ENCODE data around the gene RNF41. TPM values are rescaled to one million over a fixed set of nuclear protein-coding genes. Genes with fewer than 3 reads are reported as not detected.

RNF41 gene
- total and polyA plus RNA-seq, 2 donors (not counting 3 experiments of a cell fraction or from before 2014, with no cell fraction given) = 88.3 to 203 TPM

DNA sequence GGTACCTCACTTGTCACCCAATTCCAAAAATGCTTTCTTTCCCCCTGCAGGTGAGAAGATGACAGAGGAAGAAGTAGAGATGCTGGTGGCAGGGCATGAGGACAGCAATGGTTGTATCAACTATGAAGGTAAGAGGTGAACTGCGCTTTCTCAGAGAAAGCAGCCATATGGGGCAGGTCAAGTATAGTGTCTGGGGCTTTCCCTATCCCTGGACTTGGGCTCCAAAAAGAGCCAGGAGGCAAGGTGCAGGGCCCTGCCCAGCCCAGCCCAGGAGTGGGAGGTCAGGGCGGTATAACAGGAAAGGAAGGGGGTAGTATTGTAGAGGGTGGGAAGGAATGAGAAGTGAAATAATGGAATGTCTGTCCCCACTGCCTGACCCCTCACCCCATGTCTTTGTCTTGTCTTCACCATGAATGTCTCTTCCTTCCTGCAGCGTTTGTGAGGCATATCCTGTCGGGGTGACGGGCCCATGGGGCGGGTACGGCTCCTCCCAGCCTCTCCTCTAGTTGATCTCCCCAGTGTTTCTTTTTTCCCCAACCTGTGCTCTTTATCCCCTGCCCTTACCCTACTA, 61.4 kb downstream of the RNF41 start:
- Histone ChIP-seq H4K20me1 (replicated peaks; ENCODE audit: control insufficient read depth, extremely low read depth, insufficient read depth, low read length) (no peaks in the 10 kb centered on the region), H3K9me3 (replicated peaks; ENCODE audit: control insufficient read depth, insufficient read depth, low read length) (no peaks in the 10 kb centered on the region), H3K4me3 (replicated peaks in 1 of 3; ENCODE audit: insufficient read depth in 1 of 3, low read depth in 1 of 3, low read length in 3 of 3) (peak overlapping the region; percentile 78 to 98 (median 91)), H3K4me2 (ENCODE audit: insufficient read depth, low read length) (peak overlapping the region; percentile 96), H3K27me3 (ENCODE audit: control insufficient read depth in 2 of 2, insufficient read depth in 2 of 2, low read length in 2 of 2) (no peaks in the 10 kb centered on the region), H3K9ac (replicated peaks; ENCODE audit: extremely low read depth, insufficient read depth, low read length) (peak overlapping the region; percentile 96), H3K4me1 (ENCODE audit: control insufficient read depth, extremely low read depth, insufficient read depth, low read length) (peaks cover 22% of the 10 kb centered on the region), H3K9me1 (replicated peaks; ENCODE audit: control insufficient read depth, extremely low read depth, insufficient read depth, low read length) (no peaks in the 10 kb centered on the region), H2AFZ (ENCODE audit: low read depth, low read length) (no peak overlapping the region), H3K79me2 (ENCODE audit: control insufficient read depth, insufficient read depth, low read length) (peaks cover 33% of the 10 kb centered on the region), H3K36me3 (ENCODE audit: control insufficient read depth in 2 of 2, extremely low read depth in 1 of 2, insufficient read depth in 2 of 2, low read length in 2 of 2) (peaks cover 18 to 39% of the 10 kb centered on the region in 2 experiments), H3K27ac (ENCODE audit: insufficient read depth, low read depth, low read length) (peak overlapping the region; percentile 87)
- dilution Hi-C loops (cut with MboI; ENCODE audit: extremely low pct_ligation_motif_present, low sequenced_read_pairs) (no loop called here), intact Hi-C loops (cut with micrococcal nuclease) (loop anchor here (1.0 kb wide), 2 partner anchors 34 to 41 kb away; no protein-coding TSS in a partner anchor)
- FAIRE-seq = peak; percentile 97
- peak; percentile 86 for TF ChIP-seq FOS (IDR thresholded peaks at IDR 0.05; ENCODE audit: borderline replicate concordance, insufficient read depth, low read length)
- TF ChIP-seq, protein P1, sequence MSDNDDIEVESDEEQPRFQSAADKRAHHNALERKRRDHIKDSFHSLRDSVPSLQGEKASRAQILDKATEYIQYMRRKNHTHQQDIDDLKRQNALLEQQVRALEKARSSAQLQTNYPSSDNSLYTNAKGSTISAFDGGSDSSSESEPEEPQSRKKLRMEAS (IDR thresholded peaks at IDR 0.05; ENCODE audit: insufficient read depth, insufficient read length) = no peak
- TF ChIP-seq POLR2A (IDR thresholded peaks at IDR 0.05; ENCODE audit: low read depth, low read length) = peak; percentile 88
- TF ChIP-seq MYC (IDR thresholded peaks at IDR 0.05; ENCODE audit: low read depth, low read length) = no peak
- TF ChIP-seq, protein P2, sequence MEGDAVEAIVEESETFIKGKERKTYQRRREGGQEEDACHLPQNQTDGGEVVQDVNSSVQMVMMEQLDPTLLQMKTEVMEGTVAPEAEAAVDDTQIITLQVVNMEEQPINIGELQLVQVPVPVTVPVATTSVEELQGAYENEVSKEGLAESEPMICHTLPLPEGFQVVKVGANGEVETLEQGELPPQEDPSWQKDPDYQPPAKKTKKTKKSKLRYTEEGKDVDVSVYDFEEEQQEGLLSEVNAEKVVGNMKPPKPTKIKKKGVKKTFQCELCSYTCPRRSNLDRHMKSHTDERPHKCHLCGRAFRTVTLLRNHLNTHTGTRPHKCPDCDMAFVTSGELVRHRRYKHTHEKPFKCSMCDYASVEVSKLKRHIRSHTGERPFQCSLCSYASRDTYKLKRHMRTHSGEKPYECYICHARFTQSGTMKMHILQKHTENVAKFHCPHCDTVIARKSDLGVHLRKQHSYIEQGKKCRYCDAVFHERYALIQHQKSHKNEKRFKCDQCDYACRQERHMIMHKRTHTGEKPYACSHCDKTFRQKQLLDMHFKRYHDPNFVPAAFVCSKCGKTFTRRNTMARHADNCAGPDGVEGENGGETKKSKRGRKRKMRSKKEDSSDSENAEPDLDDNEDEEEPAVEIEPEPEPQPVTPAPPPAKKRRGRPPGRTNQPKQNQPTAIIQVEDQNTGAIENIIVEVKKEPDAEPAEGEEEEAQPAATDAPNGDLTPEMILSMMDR (IDR thresholded peaks at IDR 0.05; ENCODE audit: extremely low read depth in 1 of 2, insufficient read depth in 1 of 2, low read depth in 1 of 2, low read length in 2 of 2) = no peak
- no peak for TF ChIP-seq GATA2 (IDR thresholded peaks at IDR 0.05; ENCODE audit: insufficient read depth, insufficient read length, low read depth, low read length)
- TF ChIP-seq JUN (IDR thresholded peaks at IDR 0.05; ENCODE audit: borderline replicate concordance, insufficient read depth, insufficient read length, low read depth) = peak; percentile 65
- TF ChIP-seq POLR2AphosphoS5 (IDR thresholded peaks at IDR 0.05; ENCODE audit: insufficient read depth, low read depth, low read length) = peak; percentile 96
- TF ChIP-seq EZH2 (IDR thresholded peaks at IDR 0.05; ENCODE audit: borderline replicate concordance, low read depth, low read length, severe bottlenecking) = no peak
- ChIA-PET CTCF (interaction anchor here (1.7 to 3.3 kb wide), 5 partner anchors 29 to 42 kb away, joined by 5 to 17 read pairs (median 15); partner anchors contain the start of genes ESYT1, SMARCC2 and ZC3H10), POLR2A (interaction anchor here (1.4 to 3.9 kb wide), 3 partner anchors 17 to 33 kb away, joined by 4 to 23 read pairs (median 13); partner anchors contain the start of genes ESYT1 and SMARCC2)
- BruUV-seq (replicated peaks) = no TSS peak
- peak; percentile 72 for DNase-seq (ENCODE audit: low read depth, low spot score)

All from endothelial cell of umbilical vein (primary cell).